Hepatocyte (in vitro differentiated cells): ENCODE measurements around the gene VTN.

Source experiments
- CTCF ChIP-seq: fragments of 200-600 bp; sonication (generic); IDR thresholded peaks from 2 replicates; pipeline ENCODE4 v1.5.1; 2016; ENCODE audit warnings: antibody characterized with exemption, mild to moderate bottlenecking; ENCODE audit not compliant: poor library complexity
- EZH2 ChIP-seq: fragments of 200-600 bp; sonication (generic); IDR thresholded peaks from 2 replicates; pipeline ENCODE4 v1.6.1; 2016; ENCODE audit warnings: antibody characterized with exemption, mild to moderate bottlenecking, borderline replicate concordance

DNA sequence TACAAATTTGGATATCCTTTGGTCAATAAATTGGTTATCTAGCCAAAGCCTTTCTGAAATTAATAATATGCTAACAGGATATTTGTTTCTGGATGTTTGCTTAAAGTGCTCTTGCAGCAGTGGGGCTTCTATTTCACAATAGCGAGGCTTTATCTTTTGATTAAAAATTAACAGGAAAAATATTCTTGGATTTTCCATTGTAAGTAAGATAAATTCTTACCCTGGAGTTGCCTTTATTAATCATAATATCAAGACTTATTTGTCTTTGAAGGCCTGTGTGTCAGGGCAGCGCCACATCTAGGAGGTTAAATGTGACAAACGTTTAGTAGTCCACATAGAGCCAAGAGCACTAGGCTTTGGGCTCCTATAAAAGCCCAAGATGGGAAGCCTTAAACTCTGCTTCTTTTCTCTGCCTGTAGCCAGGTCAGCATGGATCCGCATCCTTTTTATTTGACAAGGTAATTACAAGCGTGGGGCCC lies 45.8 kb downstream of the VTN start:
- TF ChIP-seq CTCF (no peak), EZH2 (no peak)
